ENCODE results near the gene GLUD2. TPM values are rescaled to one million over a fixed set of nuclear protein-coding genes. Genes with fewer than 3 reads are reported as not detected.
"Not testable (repeated sequence)": the region's sequence is repeated elsewhere in the genome, so short reads cannot be mapped to it uniquely, and the experiment has no call there.

GLUD2 gene
- 1.1 TPM for total RNA-seq

GRCh38 chrX:121047441-121048419, at the start of gene GLUD2:
Gene GLUD2, plus strand, starts transcription at chrX:121047610. Its CDS starts 75 bp downstream, at chrX:121047685.
- DNase-seq, result not testable (repeated sequence)

DNA sequence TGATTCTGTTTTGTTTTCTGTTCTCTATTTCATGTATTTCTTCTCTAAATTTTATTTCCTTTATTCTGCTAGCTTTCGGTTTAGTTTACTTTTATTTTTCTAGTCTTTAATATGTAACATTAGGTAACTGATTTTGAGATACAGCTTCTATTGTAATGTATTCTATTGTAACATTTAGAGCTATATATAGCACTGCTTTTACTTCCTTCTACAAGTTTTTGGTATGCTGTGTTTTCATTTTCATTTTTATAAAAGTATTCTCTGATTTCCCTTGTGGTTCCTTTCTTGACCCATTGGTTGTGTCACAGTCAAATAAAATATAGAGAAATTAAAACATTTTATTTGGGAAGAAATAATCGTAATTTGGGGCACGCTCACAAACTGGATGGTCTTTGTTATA, 48.0 kb upstream of the GLUD2 start:
- no peak for DNase-seq

GRCh38 chrX:121000589-121000988, 46.8 kb upstream of the GLUD2 start:
- DNase-seq, result no peak

- no peak for DNase-seq
These were observed 38.5 kb upstream of the GLUD2 start for GRCh38 chrX:121008920-121009319.

GRCh38 chrX:121009764-121010163, 37.6 kb upstream of the GLUD2 start:
- no peak for DNase-seq

DNA sequence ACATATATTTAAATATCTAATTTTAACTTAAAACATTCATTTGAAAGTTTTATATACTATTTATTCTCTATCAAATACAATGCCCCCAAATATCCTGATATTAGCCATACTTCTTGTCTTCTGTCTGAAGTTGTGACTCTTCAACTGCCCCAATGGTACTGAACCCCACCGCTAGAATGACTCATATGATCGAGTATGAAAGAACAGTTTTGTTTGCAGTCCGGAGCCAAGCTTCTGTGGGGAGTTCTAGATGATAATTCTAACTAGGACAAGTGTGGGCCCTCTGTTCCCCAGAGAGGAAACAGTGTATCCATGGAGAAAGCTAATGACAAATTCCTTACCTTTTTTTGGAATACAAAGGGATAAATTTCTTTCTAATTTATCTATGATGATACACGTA, 37.2 kb upstream of the GLUD2 start:
- peak; percentile 0 for DNase-seq

DNA sequence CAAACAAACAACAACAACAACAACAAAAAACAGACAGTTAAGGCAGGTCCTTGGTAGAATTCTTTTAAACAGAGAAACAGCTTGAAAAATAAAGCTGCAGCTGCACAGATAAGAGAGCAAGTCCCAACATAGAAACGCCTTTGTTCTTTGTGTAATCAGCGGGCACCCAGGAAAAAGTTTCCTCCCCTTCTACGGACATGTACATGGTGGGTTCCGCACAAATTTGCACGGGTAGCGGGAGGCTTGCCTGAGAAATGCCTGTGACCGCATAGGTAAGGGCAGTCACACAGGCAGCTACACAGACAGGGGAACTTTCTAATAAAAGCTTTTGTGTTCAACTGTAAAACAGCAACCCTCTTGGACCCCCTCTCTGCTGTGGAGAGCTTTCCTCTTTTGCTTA, 36.2 kb upstream of the GLUD2 start:
- no peak for DNase-seq

- no peak for DNase-seq
These were observed 33.4 kb upstream of the GLUD2 start for GRCh38 chrX:121013897-121014455.

GRCh38 chrX:121014826-121015225, 32.6 kb upstream of the GLUD2 start:
- no peak for DNase-seq

DNA sequence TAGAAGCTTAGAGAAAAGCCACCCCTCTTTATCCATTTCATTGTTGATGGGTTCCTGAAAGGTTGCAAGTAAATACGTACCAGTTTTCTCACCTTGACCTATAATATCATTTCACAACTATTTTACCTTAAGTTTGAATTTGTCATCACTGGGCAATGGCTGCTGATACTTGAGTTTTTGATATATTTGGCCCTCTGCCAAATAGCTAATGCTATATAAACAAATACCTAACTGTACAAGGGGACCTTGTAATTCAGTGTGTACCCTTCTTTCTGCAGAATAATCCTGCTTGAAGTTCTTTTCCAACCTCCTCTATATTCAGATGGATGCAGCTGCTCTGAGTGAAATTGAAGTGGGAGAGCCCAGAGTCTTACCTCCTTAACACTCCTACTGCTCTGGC, 19.0 kb upstream of the GLUD2 start:
- no peak for DNase-seq

- no peak for DNase-seq
These were observed 17.3 kb upstream of the GLUD2 start for GRCh38 chrX:121030083-121030482.

GRCh38 chrX:121032531-121032930, 14.9 kb upstream of the GLUD2 start:
- no peak for DNase-seq

DNA sequence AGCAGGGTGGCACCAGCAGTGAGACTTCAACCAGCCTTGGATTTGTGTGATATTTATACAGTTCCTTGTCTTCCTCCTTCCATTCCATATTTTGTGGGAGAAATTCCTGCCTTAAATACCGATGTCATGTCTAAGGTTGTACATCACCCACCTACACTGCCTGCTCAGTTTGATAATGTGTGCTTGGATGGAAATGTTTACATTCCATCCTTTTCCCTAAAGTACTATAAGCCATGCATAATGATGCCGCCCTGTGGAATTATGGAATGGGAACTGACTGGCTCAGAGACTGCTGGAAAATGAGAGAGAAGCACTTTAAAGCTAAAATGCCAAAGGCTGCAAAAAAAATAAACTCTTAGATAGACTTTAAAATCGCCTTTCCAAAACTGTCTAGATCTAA, 11.3 kb upstream of the GLUD2 start:
- DNase-seq, result no peak

DNA sequence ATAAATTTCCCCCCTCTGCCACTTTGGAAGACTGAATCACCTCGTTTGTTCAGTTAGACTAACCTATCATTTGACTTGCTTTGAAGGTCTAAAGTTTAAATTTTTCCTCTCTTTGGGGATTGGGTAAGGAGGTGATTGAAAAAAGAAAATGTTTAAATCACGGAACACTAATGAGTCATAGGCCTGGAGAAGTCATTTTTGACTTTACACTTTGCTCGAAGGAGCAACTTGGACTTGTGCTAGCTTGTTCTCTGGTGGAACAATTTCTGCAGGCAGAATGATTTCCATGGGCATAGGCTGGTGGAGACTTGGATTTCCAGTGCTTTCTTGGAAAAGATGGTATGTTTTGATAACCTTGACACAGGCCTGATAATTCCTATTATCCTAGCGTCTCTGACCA, 10.5 kb upstream of the GLUD2 start:
- DNase-seq, result no peak

DNA sequence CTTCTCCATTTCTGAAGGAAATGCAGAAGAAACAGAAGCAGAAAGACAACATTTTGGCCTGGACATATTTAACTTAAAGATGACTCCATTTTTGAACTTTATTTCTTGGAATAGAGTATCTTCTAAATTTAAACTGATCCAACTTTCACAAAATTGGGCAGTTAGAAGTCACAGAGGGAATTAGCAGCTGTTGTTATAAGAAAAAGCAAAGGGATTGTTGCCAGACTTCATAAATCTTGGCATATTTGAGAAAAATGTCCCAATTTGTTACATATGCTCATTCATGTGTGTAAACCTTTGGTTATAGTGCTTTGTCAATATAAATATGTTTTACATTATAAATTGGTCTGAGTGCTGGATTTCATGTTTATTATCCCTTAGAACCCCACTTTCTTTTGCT, 3.4 kb downstream of the GLUD2 start:
- no peak for DNase-seq

GRCh38 chrX:121052122-121052521, 4.7 kb downstream of the GLUD2 start:
- no peak for DNase-seq

DNA sequence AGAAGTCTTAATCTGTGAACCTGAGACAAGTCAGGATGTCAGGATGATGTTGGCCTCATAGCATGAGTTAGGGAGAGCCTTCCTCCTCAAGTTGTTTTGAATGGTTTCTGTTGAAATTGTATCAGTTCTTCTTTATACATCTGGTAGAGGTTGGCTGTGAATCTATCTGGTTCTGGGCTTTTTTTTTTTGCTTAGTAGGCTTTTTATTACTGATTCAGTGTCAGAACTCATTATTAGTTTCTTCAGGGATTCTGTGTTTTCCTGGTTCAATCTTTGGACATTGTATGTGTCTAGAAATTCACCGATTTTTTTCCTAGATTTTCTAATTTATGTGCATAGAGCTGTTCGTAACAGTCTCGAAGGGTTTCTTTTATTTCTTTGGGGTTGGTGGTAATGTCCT, 14.9 kb downstream of the GLUD2 start:
- DNase-seq, result no peak

DNA sequence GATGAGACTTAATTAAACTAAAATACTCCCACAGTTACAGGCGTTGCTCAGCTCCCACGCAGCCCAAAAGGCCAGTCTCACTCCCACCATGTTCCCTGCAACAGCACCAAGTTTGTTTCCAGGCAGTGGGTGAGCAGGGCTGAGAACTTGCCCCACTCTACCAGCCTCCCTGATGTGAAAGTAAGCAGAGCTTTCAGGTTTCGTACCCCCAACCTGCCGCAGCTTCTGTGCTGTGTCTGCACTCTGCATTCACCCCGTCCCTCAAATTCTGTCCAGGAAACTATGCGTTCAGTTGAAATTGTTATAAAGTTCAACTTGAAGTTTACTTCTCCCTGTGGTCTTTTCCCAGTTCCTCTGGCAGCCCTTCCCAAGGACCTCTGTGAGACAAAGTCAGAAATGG, 17.2 kb downstream of the GLUD2 start:
- DNase-seq, result no peak

DNA sequence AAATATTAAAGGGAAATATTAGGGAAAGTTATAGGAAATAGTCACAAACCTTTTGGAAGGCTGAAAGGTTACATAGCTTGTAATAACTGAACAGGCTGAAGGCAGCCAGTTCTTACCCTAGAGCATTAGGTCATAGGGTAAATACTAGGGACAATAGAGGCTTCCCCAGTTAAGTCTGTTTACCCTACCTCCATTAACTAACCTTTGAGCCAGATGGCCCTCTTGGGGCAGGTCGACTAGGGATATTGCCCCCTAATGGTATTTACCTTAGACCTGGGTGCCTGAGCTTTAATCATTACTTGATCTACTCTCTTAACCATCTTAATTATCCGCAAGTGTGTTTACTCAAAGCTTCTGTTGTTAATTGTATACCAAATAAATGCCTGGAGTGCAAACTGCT, 36.8 kb downstream of the GLUD2 start:
- not testable (repeated sequence) for DNase-seq

DNA sequence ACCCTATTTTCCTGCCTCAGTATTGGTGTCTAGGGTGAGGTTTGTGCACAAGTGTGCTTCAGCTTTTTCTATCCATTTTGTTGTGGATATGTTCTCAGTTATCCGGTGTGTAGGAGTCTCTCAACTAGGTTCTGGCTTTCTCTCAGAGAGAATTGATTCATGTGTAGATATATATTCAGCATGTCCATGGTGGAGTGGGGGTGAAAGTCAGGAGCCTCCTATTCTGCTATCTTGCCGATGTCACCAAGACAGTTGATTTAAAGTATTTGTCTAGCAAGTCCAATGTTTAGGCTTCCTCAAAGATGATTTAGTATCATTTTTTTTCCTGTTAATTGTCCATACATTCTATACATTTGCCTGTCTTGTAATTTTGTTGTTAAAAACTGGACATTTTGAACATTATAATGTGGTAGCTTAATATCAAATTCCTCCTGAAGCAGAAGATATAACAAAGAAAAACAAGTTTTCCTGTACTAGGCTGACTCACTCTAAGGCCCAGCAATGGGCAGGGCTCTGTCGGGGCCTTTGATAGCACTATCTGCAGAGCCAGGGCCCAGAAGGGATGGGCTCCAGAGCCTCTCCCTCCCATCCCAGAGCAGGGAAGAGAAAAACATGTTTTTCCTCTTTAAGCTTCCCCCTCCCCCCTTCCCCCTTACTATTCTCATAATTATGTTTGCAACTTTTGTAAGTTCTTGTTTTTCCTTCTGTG, 37.6 kb downstream of the GLUD2 start:
- no peak for DNase-seq

DNA sequence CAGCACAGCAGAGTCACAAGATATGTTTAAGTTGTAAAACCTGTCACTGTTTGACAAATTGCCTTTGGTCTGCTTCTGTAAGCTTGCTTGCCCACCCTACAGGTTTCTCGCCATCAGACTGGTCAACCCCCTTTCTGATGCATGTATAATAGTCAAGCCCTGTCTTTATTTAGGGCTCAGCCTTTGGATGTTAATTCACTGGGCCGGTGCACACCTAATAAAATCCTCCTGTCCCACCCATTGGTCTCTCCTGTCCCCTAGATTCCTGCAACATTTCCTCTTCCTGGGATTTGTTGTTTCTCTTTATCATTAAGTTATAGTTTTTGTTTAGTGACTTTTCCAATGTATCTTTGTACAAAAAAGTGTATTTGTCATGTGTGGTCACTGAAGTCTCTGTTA, 38.2 kb downstream of the GLUD2 start:
- no peak for DNase-seq

- DNase-seq, result no peak
These were observed 45.6 kb downstream of the GLUD2 start for GRCh38 chrX:121093011-121093410.
